MCF 10A (cell line): Measurements from ENCODE around the gene SCN1B. TPM values are rescaled to one million over a fixed set of nuclear protein-coding genes. Genes with fewer than 3 reads are reported as not detected.
"Not testable (repeated sequence)": the region's sequence is repeated elsewhere in the genome, so short reads cannot be mapped to it uniquely, and the experiment has no call there.

ENCODE experiments used
- BruUV-seq: library from RNA; stranded (reverse); fragments of 400-500 nt; replicated peaks from 2 replicates; lab custom pipeline; 2021; lab: Mats Ljungman, UMichigan
- CTCF ChIA-PET: fragments of 300-600 bp; sonication (Branson Sonifier 250); formaldehyde crosslinking; extraction: SDS; loops from one replicate; lab custom pipeline; 2021; ENCODE audit warnings: antibody characterized with exemption, inconsistent platforms; lab: Yijun Ruan, JAX
- POLR2A ChIA-PET: fragments of 300-600, 350-650 bp; sonication (Branson Sonifier 250); formaldehyde crosslinking; extraction: SDS; loops from one replicate; lab custom pipeline; 2020; ENCODE audit warnings: antibody characterized with exemption, inconsistent platforms; lab: Yijun Ruan, JAX
- DNase-seq: peaks from one replicate; pipeline ENCODE4 v3.0.0-alpha.2; 2018; ENCODE audit not compliant: unreplicated experiment
- H3K27ac Mint-ChIP-seq: one replicate; pipeline ENCODE4 v1.8.0; 2022; ENCODE audit warnings: mild to moderate bottlenecking, low read depth, mixed read lengths; ENCODE audit not compliant: unreplicated experiment
- H3K27me3 Mint-ChIP-seq: one replicate; pipeline ENCODE4 v1.8.0; 2022; ENCODE audit warnings: mixed read lengths; ENCODE audit not compliant: insufficient read depth, unreplicated experiment
- H3K36me3 Mint-ChIP-seq: one replicate; pipeline ENCODE4 v1.8.0; 2022; ENCODE audit warnings: mild to moderate bottlenecking, moderate library complexity, mixed read lengths; ENCODE audit not compliant: insufficient read depth, unreplicated experiment
- H3K4me1 Mint-ChIP-seq: one replicate; pipeline ENCODE4 v1.8.0; 2022; ENCODE audit warnings: mixed read lengths; ENCODE audit not compliant: insufficient read depth, unreplicated experiment
- H3K4me3 Mint-ChIP-seq: one replicate; pipeline ENCODE4 v1.8.0; 2022; ENCODE audit warnings: mild to moderate bottlenecking, moderate library complexity, mixed read lengths; ENCODE audit not compliant: unreplicated experiment
- H3K9me3 Mint-ChIP-seq: one replicate; pipeline ENCODE4 v1.8.0; 2022; ENCODE audit warnings: mixed read lengths; ENCODE audit not compliant: unreplicated experiment
- CTCF ChIP-seq: fragments of 200-600 bp; IDR thresholded peaks from one replicate; pipeline ENCODE4 v1.8.0; 2022; ENCODE audit warnings: antibody characterized with exemption, mild to moderate bottlenecking; ENCODE audit not compliant: unreplicated experiment
- intact Hi-C: fragments of 100-400 bp; cut with micrococcal nuclease; formaldehyde crosslinking; loops from 2 replicates; pipeline ENCODE4 v1.14.1; 2022
- total RNA-seq: library from RNA; stranded (reverse); gene quantifications from 2 replicates; pipeline ENCODE4 v1.2.3, GENCODE V29; 2022

SCN1B gene
- total RNA-seq, 1 experiment from 2014 or later = 0.19 TPM

- CTCF ChIA-PET = interaction anchor here (0.6 to 6.3 kb wide), 14 partner anchors 9 to 228 kb away, joined by 3 to 75 read pairs (median 4); partner anchors contain the start of genes GRAMD1A and LGI4
Measured at GRCh38 chr19:35046461-35046860, 16.2 kb downstream of the SCN1B start.

GRCh38 chr19:35048911-35049411 is 18.7 kb downstream of the SCN1B start:
- Mint-ChIP-seq H3K36me3 (no peaks in the 10 kb centered on the region), H3K27me3 (no peaks in the 10 kb centered on the region), H3K4me3 (no peak overlapping the region), H3K9me3 (no peaks in the 10 kb centered on the region), H3K4me1 (peaks cover 6% of the 10 kb centered on the region), H3K27ac (no peak overlapping the region)
- no peak for TF ChIP-seq CTCF
- CTCF ChIA-PET = interaction anchor here (0.6 to 2.0 kb wide), 8 partner anchors 9 to 75 kb away, joined by 3 to 7 read pairs (median 4); no protein-coding TSS in a partner anchor
- intact Hi-C loops = no loop called here
- POLR2A ChIA-PET = no interaction called here
- DNase-seq = peak; percentile 21
- no TSS peak for BruUV-seq

More at GRCh38 chr19:35046461-35046860, 16.2 kb downstream of the SCN1B start:
- Mint-ChIP-seq H3K4me3 (no peak overlapping the region), H3K9me3 (no peaks in the 10 kb centered on the region), H3K27ac (no peak overlapping the region), H3K36me3 (no peaks in the 10 kb centered on the region), H3K27me3 (no peaks in the 10 kb centered on the region), H3K4me1 (peaks cover 6% of the 10 kb centered on the region)
- TF ChIP-seq CTCF = no peak
- intact Hi-C loops = no loop called here
- no TSS peak for BruUV-seq
- no peak for DNase-seq
- POLR2A ChIA-PET = interaction anchor here (0.7 to 1.0 kb wide), 2 partner anchors 69 to 76 kb away, joined by 3 to 4 read pairs; no protein-coding TSS in a partner anchor

- intact Hi-C loops = no loop called here
- Mint-ChIP-seq H3K4me3 (no peak overlapping the region), H3K27ac (no peak overlapping the region), H3K27me3 (no peaks in the 10 kb centered on the region), H3K4me1 (peaks cover 6% of the 10 kb centered on the region), H3K36me3 (no peaks in the 10 kb centered on the region), H3K9me3 (no peaks in the 10 kb centered on the region)
- BruUV-seq = no TSS peak
- CTCF ChIA-PET = interaction anchor here (0.7 to 2.0 kb wide), 6 partner anchors 17 to 87 kb away, joined by 3 to 7 read pairs (median 4); no protein-coding TSS in a partner anchor
- DNase-seq = no peak
- POLR2A ChIA-PET = no interaction called here
- no peak for TF ChIP-seq CTCF
Measured at GRCh38 chr19:35049456-35049855, 19.2 kb downstream of the SCN1B start.

- intact Hi-C loops, H3K36me3 Mint-ChIP-seq, BruUV-seq, H3K27ac Mint-ChIP-seq, H3K27me3 Mint-ChIP-seq, POLR2A ChIA-PET, DNase-seq, H3K4me3 Mint-ChIP-seq, H3K4me1 Mint-ChIP-seq, H3K9me3 Mint-ChIP-seq: not testable (repeated sequence)
- CTCF ChIA-PET = interaction anchor here (0.5 to 2.0 kb wide), 8 partner anchors 11 to 91 kb away, joined by 3 to 7 read pairs (median 4); no protein-coding TSS in a partner anchor
Measured at GRCh38 chr19:35050662-35051061, 20.4 kb downstream of the SCN1B start.

- CTCF ChIA-PET = interaction anchor here (0.6 to 1.9 kb wide), 8 partner anchors 8 to 761 kb away, joined by 3 to 7 read pairs (median 4); no protein-coding TSS in a partner anchor
- H3K27me3 Mint-ChIP-seq, BruUV-seq, intact Hi-C loops, DNase-seq, H3K4me1 Mint-ChIP-seq, H3K36me3 Mint-ChIP-seq, H3K4me3 Mint-ChIP-seq, H3K9me3 Mint-ChIP-seq, POLR2A ChIA-PET, H3K27ac Mint-ChIP-seq: not testable (repeated sequence)
Measured at GRCh38 chr19:35051268-35051667, 21.0 kb downstream of the SCN1B start.
